Hematopoietic multipotent progenitor cell treated with erythropoietin and hydrocortisone succinate and interleukin-3 and kit ligand, for 15 days (in vitro differentiated cells): ENCODE data around the gene SH2D2A.
A peak's percentile ranks its signal among the peaks of the same experiment; 100 is the strongest.
"Not testable (repeated sequence)": the region's sequence is repeated elsewhere in the genome, so short reads cannot be mapped to it uniquely, and the experiment has no call there.

Experiments
- DNase-seq: peaks from one replicate; pipeline ENCODE4 v3.0.0-alpha.2; 2015; ENCODE audit warnings: low spot score

The SH2D2A gene

DNA sequence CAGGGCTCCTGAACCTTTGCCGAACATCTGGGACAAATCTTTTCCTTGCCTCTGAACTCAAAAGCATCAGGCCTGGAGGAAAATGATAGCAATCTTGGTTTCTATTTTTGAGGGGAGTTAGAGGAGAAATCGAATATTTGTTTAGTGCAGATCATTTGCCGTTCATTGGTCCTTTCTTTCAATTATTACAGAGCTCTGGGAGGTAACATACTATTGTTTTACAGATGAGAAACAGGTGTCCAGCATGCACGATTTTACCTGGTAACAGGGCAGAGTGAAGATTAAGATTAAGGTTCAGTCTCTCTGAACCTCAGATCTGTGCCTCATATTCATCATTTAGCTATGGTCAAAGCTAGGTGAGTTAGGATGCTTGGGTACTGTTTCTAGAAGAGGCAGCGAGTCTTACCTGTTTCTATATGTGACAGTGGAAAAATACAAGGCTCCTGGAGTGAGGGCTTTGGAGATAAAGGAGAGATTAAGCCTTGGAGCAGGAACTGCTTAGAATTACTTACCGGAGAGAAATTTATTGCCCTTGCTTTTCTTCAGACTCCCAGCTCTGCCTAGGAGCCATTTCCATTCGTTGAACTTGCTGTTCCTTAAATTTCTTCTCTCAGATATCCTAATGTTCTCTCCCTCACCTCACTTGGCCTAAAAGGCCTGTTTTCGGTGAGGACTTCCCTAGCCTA lies 47.9 kb downstream of the SH2D2A start:
- no peak for DNase-seq

- no peak for DNase-seq
These were observed 48.6 kb downstream of the SH2D2A start for GRCh38 chr1:156767879-156768604.

DNA sequence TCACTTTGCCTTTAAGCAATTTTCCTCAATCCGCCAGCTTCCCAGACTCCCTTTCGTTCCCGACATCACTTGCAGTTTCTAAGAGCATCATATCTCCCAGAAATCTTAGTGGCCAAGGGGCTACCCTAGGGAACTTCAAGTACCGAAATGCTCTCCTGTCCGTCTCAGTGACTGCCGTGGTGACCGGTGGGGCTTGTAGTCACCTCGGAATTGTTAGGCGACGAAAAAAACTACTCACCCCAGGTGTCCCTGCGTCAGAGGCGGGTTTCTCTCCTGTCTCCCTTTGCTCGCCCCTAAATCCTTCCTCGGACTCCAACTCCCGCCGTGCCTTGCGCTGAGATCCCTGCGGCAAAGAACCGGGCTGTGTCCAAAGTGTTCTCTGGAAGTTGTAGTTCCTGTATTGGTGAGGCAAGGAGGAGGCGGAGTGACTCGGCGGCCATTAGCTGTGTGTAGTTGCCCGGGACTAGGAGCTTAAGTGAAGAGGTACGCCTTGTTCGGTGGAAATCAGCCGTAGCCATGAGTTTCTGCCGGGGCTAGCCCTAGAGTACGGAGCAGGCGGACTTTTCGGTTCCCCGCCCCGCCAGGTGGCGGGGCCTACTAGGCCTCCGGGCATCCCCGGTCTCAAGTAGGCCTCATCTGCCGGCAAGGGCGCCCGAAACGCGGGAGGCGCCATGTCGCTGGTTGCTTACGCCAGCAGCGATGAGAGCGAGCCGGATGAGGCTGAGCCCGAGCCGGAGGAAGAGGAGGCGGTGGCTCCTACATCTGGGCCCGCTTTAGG lies 49.4 kb downstream of the SH2D2A start, which contains the start of gene PRCC:
Gene PRCC, plus strand, starts transcription at position 435 of the 778 bp plus-strand sequence. Its CDS starts 237 bp downstream, at position 672.
- DNase-seq: peak; percentile 99

GRCh38 chr1:156766298-156767100 lies 50.1 kb downstream of the SH2D2A start:
- DNase-seq: peak; percentile 31

DNA sequence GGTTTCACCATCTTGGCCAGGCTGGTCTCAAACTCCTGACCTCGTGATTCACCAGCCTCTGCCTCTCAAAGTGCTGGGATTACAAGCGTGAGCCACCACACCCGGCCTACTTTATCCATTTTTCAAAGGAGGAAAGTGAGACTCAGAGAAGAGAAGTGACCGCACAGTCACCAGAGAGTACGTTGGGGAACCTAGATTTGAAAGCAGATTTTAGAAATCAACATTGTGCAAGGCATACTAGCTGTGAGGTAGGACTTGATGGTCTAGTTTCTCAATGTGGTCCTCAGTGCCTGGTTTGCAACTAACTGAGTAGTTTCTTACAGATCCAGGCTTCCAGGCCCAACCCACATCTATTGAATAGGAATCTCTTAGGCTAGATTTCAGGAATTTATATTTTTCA lies 51.0 kb downstream of the SH2D2A start:
- no peak for DNase-seq

DNA sequence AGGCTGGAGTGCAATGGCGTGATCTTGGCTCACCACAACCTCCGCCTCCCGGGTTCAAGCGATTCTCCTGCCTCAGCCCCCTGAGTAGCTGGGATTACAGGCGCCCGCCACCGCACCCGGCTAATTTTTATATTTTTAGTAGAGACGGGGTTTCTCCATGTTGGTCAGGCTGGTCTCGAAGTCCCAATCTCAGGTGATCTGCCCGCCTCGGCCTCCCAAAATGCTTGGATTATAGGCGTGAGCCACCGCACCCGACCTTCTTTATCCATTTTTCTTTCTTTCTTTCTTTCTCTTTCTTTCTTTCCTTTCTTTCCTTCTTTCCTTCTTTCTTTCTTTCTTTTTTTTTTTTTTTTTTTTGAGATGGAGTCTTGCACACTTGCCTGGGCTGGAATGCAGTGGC lies 51.5 kb downstream of the SH2D2A start:
- DNase-seq: not testable (repeated sequence)

DNA sequence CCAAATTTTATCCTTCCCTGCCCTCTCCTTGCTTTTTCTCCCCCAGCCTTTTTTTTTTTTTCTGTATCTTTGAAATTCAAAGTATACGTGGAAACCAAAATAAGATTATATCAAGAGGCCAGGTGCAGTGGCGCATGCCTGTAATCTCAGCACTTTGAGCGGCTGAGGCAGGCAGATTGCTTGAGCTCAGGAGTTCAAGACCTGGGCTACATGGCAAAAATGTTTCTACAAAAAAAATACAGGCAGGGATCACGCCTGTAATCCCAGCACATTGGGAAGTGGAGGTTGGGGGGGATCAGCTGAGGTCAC lies 55.9 kb downstream of the SH2D2A start:
- DNase-seq: no peak

GRCh38 chr1:156760092-156760795 lies 56.4 kb downstream of the SH2D2A start:
- DNase-seq: no peak

GRCh38 chr1:156757572-156758253 lies 58.9 kb downstream of the SH2D2A start:
- peak; percentile 88 for DNase-seq

DNA sequence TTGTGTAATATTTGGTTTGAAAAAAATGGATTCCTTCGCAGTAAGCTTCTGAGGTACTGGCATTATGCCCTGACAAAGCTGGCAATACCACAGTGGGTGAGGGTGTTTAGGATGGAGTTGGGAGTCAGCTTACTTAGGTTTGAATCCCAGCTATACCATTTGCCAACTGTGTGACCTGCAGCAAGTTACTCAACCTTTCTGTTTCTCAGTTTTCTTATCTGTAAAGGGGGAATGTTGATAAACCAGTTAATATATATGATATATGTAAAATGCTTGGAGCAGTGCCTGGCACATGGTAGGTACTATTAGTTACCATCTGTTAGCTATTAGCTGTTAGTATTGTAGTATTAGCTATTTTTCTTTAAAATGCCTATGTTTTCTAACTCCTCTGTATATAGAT lies 60.3 kb downstream of the SH2D2A start:
- peak; percentile 39 for DNase-seq
